GM12878 (cell line): Measurements from ENCODE around the gene NEB. TPM values are rescaled to one million over a fixed set of nuclear protein-coding genes. Genes with fewer than 3 reads are reported as not detected.

Experiments
- ATAC-seq: fragments of 200-7000 bp; cut with Tn5 transposase; 3 replicates; pipeline ENCODE4 v1.9.1; 2020; ENCODE audit warnings: mild to moderate bottlenecking, moderate library complexity
- BruUV-seq: library from RNA; stranded (reverse); fragments of 400-500 nt; replicated peaks from 2 replicates; lab custom pipeline; 2021; lab: Mats Ljungman, UMichigan
- CTCF ChIA-PET: fragments of 300-600 bp; sonication (Branson Sonifier 250); formaldehyde crosslinking; extraction: SDS; loops from one replicate; lab custom pipeline; 2021; ENCODE audit warnings: inconsistent platforms; lab: Yijun Ruan, JAX
- POLR2A ChIA-PET: fragments of 350-600 bp; formaldehyde crosslinking; extraction: SDS; loops from one replicate; lab custom pipeline; 2021; ENCODE audit warnings: inconsistent platforms; lab: Charles Lee
- RAD21 ChIA-PET: fragments of 300-600 bp; sonication (Branson Sonifier 250); formaldehyde crosslinking; loops from one replicate; lab custom pipeline; 2023; ENCODE audit warnings: antibody characterized with exemption; ENCODE audit not compliant: unreplicated experiment; lab: Charles Lee
- SMC1A ChIA-PET: fragments of 300-600 bp; sonication (Branson Sonifier 250); formaldehyde crosslinking; loops from one replicate; lab custom pipeline; 2023; ENCODE audit not compliant: unreplicated experiment, uncharacterized antibody; lab: Charles Lee
- DNase-seq: peaks from one replicate; pipeline ENCODE4 v3.0.0-alpha.2; 2011; ENCODE audit warnings: low read depth, low spot score
- FAIRE-seq: peaks from 3 replicates; lab custom pipeline; 2011; peaks lifted over from hg19 to GRCh38; lab: Jason Lieb, UNC
- H2AFZ ChIP-seq: 2 replicates; pipeline ENCODE4 v1.6.0; 2011; ENCODE audit warnings: low read depth, low read length, control low read depth; ENCODE audit not compliant: control insufficient read depth
- H3K27ac ChIP-seq: 2 replicates; pipeline ENCODE4 v1.5.1; 2011; ENCODE audit warnings: control low read depth; ENCODE audit not compliant: control insufficient read depth, insufficient read depth
- H3K27me3 ChIP-seq, 2 experiments: replicated peaks in 1 of 2; 2 replicates each; pipeline versions ENCODE4 v1.6.0 to v1.6.1; 2011; ENCODE audit warnings: low read length in 1 of 2; ENCODE audit not compliant: control insufficient read depth in 2 of 2, insufficient read depth in 2 of 2
- H3K36me3 ChIP-seq, 2 experiments: 2 replicates each; pipeline ENCODE4 v1.5.1; 2011; ENCODE audit warnings: low read length in 1 of 2; ENCODE audit not compliant: control insufficient read depth in 2 of 2, insufficient read depth in 2 of 2
- H3K4me1 ChIP-seq: 2 replicates; pipeline ENCODE4 v1.6.1; 2011; ENCODE audit warnings: mild to moderate bottlenecking, low read length, moderate library complexity, mixed read lengths; ENCODE audit not compliant: control insufficient read depth, insufficient read depth
- H3K4me2 ChIP-seq: 2 replicates; pipeline ENCODE4 v1.6.0; 2011; ENCODE audit warnings: control low read depth; ENCODE audit not compliant: control insufficient read depth, insufficient read depth
- H3K4me3 ChIP-seq: fragments of 200-600 bp; sonication (generic); 2 replicates; pipeline ENCODE4 v1.5.1; 2016
- H3K79me2 ChIP-seq: 2 replicates; pipeline ENCODE4 v1.6.0; 2011; ENCODE audit warnings: low read length; ENCODE audit not compliant: control insufficient read depth, insufficient read depth
- H3K9ac ChIP-seq: 2 replicates; pipeline ENCODE4 v1.8.0; 2011; ENCODE audit warnings: low read length, control low read depth, mixed read lengths; ENCODE audit not compliant: control insufficient read depth, insufficient read depth
- H3K9me3 ChIP-seq: replicated peaks from 3 replicates; pipeline ENCODE4 v1.5.1; 2011; ENCODE audit warnings: mild to moderate bottlenecking, low read length; ENCODE audit not compliant: control insufficient read depth, insufficient read depth
- H4K20me1 ChIP-seq: 2 replicates; pipeline ENCODE4 v1.6.0; 2011; ENCODE audit not compliant: control insufficient read depth, insufficient read depth
- CHD1 ChIP-seq: IDR thresholded peaks from 2 replicates; pipeline ENCODE4 v1.6.1; 2012; ENCODE audit warnings: low read depth, low read length, improper control_type of control experiment
- CREM ChIP-seq: IDR thresholded peaks from 2 replicates; pipeline ENCODE4 v1.6.1; 2014; ENCODE audit warnings: antibody characterized with exemption, low read depth
- HCFC1 ChIP-seq: fragments of 150-350 bp; IDR thresholded peaks from 2 replicates; pipeline ENCODE4 v1.6.1; 2014; ENCODE audit warnings: low read length
- SMAD1 ChIP-seq: fragments of 450-650 bp; IDR thresholded peaks from 2 replicates; pipeline ENCODE4 v1.6.1; 2018; ENCODE audit warnings: mild to moderate bottlenecking, low read depth; ENCODE audit not compliant: partially characterized antibody
- SPI1 ChIP-seq: IDR thresholded peaks from 2 replicates; pipeline ENCODE4 v1.6.1; 2011; ENCODE audit warnings: low read depth, mild to moderate bottlenecking, low read length, moderate library complexity, borderline replicate concordance; ENCODE audit not compliant: insufficient read depth
- WGBS: methylation state at CpG from one replicate; pipeline ENCODE4 v1.1.6; 2016; ENCODE audit warnings: low lambda C conversion rate; ENCODE audit not compliant: insufficient replicate concordance, insufficient coverage; ENCODE audit errors: missing lambda C conversion rate; 5-methylcytosine and 5-hydroxymethylcytosine counted together
- in situ Hi-C: fragments of 300-500 bp; cut with MboI; formaldehyde crosslinking; loops from 9 replicates; pipeline ENCODE4 v1.14.3; 2018; ENCODE audit warnings: mixed read lengths
- intact Hi-C: fragments of 100-400 bp; cut with micrococcal nuclease; formaldehyde crosslinking; loops from one replicate; pipeline ENCODE4 v1.14.2; 2022; ENCODE audit not compliant: unreplicated experiment
- polyA plus RNA-seq, 11 experiments: library from polyadenylated mRNA; depleted of rRNA in 4 of 11; unstranded in 6 of 11; stranded (reverse) in 5 of 11; fragments of >200 nt; fragmentation: Nextera tagmentation in 4 of 11; fragmentation: Illumina TruSeq in 1 of 11; extraction: Ambion mirVana in 4 of 11; extraction: Trizol in 1 of 11; gene quantifications; 1 replicate in 1 of 11; 2 replicates in 10 of 11; pipeline versions ENCODE4 v1.2.1 to v1.2.3, GENCODE V29; 2011 to 2016; ENCODE audit warnings: inconsistent platforms in 2 of 11, missing spikeins in 2 of 11, low read depth in 1 of 11
- total RNA-seq, 4 experiments: library from RNA; depleted of rRNA in 3 of 4; stranded (reverse); fragments of >200 nt in 3 of 4; fragmentation: Illumina TruSeq in 1 of 4; extraction: Trizol in 1 of 4; gene quantifications; 2 replicates each; pipeline versions ENCODE4 v1.2.1 to v1.2.3, GENCODE V29; 2013 to 2021
- TF ChIP-seq, protein P1 (sequence below), 3 experiments: IDR thresholded peaks in 2 of 3; conservative IDR thresholded peaks in 1 of 3; 2 replicates each; pipeline ENCODE4 v1.5.1; 2011; ENCODE audit warnings: low read depth in 3 of 3, low read length in 3 of 3, mild to moderate bottlenecking in 3 of 3, control low read depth in 2 of 3, moderate library complexity in 2 of 3, inconsistent platforms in 1 of 3, mixed read lengths in 1 of 3; ENCODE audit not compliant: control insufficient read depth in 2 of 3, insufficient read depth in 1 of 3; ENCODE audit errors: extremely low read depth in 1 of 3

Gene NEB
- total and polyA plus RNA-seq, 10 of the 15 experiments (the other 5 are each of a cell fraction or from before 2014, with no cell fraction given) = 0.04 to 0.77 (median 0.12) TPM

DNA sequence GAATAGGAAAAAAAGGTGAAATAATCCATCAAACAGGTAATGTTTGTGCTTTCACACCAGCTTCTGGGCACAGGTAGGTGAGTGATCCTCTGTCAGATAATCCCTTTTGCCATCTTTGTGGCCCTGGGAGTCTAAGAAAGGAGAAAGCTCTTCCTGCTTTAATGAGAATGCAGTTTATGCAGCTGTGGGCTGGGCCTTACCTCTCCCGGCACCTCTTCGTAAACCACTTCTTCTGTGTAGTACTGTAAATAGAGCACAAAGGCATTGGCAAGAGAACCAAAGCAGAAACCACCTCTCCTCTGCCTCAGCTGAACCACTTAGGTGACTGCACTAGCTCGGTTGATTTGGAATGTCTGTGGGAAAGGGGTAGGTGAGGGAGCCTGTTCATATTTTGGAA lies 4.9 kb downstream of the NEB start:
- H2AFZ ChIP-seq = peak overlapping the region; percentile 7
- RAD21 ChIA-PET = no interaction called here
- no peak overlapping the region for H3K9ac ChIP-seq
- no peaks in the 10 kb centered on the region for H3K9me3 ChIP-seq
- intact Hi-C loops = no loop called here
- ATAC-seq = no peak
- FAIRE-seq = no peak
- in situ Hi-C loops = no loop called here
- POLR2A ChIA-PET = no interaction called here
- 59% methylated on average over 3 of the region's 3 CpGs for WGBS
- H3K79me2 ChIP-seq = no peaks in the 10 kb centered on the region
- no peak for TF ChIP-seq SMAD1
- TF ChIP-seq CREM = no peak
- TF ChIP-seq SPI1 = no peak
- no peak for TF ChIP-seq HCFC1
- no peak for TF ChIP-seq CHD1
- TF ChIP-seq, protein P1, sequence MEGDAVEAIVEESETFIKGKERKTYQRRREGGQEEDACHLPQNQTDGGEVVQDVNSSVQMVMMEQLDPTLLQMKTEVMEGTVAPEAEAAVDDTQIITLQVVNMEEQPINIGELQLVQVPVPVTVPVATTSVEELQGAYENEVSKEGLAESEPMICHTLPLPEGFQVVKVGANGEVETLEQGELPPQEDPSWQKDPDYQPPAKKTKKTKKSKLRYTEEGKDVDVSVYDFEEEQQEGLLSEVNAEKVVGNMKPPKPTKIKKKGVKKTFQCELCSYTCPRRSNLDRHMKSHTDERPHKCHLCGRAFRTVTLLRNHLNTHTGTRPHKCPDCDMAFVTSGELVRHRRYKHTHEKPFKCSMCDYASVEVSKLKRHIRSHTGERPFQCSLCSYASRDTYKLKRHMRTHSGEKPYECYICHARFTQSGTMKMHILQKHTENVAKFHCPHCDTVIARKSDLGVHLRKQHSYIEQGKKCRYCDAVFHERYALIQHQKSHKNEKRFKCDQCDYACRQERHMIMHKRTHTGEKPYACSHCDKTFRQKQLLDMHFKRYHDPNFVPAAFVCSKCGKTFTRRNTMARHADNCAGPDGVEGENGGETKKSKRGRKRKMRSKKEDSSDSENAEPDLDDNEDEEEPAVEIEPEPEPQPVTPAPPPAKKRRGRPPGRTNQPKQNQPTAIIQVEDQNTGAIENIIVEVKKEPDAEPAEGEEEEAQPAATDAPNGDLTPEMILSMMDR (IDR thresholded peaks at IDR 0.05 in 2 of 3, conservative IDR thresholded peaks at IDR 0.05 in 1 of 3; ENCODE audit: control insufficient read depth in 2 of 3, extremely low read depth in 1 of 3, insufficient read depth in 1 of 3, low read depth in 3 of 3, low read length in 3 of 3) = 0 out of 6 replicates have a peak, but pooled peaks of 1 of the 3 experiments have one; percentile 0
- H3K4me3 ChIP-seq = no peak overlapping the region
- peaks cover 16% of the 10 kb centered on the region for H3K4me1 ChIP-seq
- no peak for DNase-seq
- H4K20me1 ChIP-seq = no peaks in the 10 kb centered on the region
- SMC1A ChIA-PET = interaction anchor here (0.8 to 1.2 kb wide), 2 partner anchors 47 to 79 kb away, joined by 3 to 4 read pairs; no protein-coding TSS in a partner anchor
- CTCF ChIA-PET = interaction anchor here (0.7 to 1.4 kb wide), 2 partner anchors 8 to 58 kb away, joined by 3 read pairs; no protein-coding TSS in a partner anchor
- H3K36me3 ChIP-seq = no peaks in the 10 kb centered on the region
- H3K27ac ChIP-seq = no peak overlapping the region
- H3K27me3 ChIP-seq = no peaks in the 10 kb centered on the region
- H3K4me2 ChIP-seq = 0 out of 2 replicates have a peak overlapping the region, but pooled peaks have one; percentile 8
- BruUV-seq = no TSS peak
